Progenitor cell of endocrine pancreas (in vitro differentiated cells): ENCODE measurements around the gene DTNBP1. TPM values are rescaled to one million over a fixed set of nuclear protein-coding genes. Genes with fewer than 3 reads are reported as not detected.
A peak's percentile ranks its signal among the peaks of the same experiment; 100 is the strongest.
"Not testable (repeated sequence)": the region's sequence is repeated elsewhere in the genome, so short reads cannot be mapped to it uniquely, and the experiment has no call there.

ENCODE experiments used
- DNase-seq: peaks from one replicate; pipeline ENCODE4 v3.0.0; 2021; ENCODE audit warnings: low spot score; ENCODE audit not compliant: unreplicated experiment
- H3K27ac Mint-ChIP-seq: 2 replicates; pipeline ENCODE4 v1.8.0; 2021; ENCODE audit warnings: mild to moderate bottlenecking, moderate library complexity, mixed read lengths
- H3K27me3 Mint-ChIP-seq: 2 replicates; pipeline ENCODE4 v1.8.0; 2021; ENCODE audit warnings: mixed read lengths
- H3K36me3 Mint-ChIP-seq: 2 replicates; pipeline ENCODE4 v1.8.0; 2022; ENCODE audit warnings: mixed read lengths; ENCODE audit not compliant: insufficient read depth
- H3K4me1 Mint-ChIP-seq: 2 replicates; pipeline ENCODE4 v1.8.0; 2021; ENCODE audit warnings: low read depth, mixed read lengths
- H3K4me3 Mint-ChIP-seq: 2 replicates; pipeline ENCODE4 v1.8.0; 2021; ENCODE audit warnings: low read depth, mild to moderate bottlenecking, moderate library complexity, mixed read lengths
- H3K9me3 Mint-ChIP-seq: 2 replicates; pipeline ENCODE4 v1.8.0; 2021; ENCODE audit warnings: low read depth, mixed read lengths
- CTCF ChIP-seq: fragments of 200-600 bp; sonication (generic); IDR thresholded peaks from one replicate; pipeline ENCODE4 v1.5.0; 2021; ENCODE audit warnings: antibody characterized with exemption, mild to moderate bottlenecking; ENCODE audit not compliant: unreplicated experiment
- total RNA-seq: library from RNA; stranded (reverse); gene quantifications from 2 replicates; pipeline ENCODE4 v1.2.1, GENCODE V29; 2021

Gene DTNBP1
- total RNA-seq, 1 donor from 2014 or later: 17.7 TPM

- H3K27ac Mint-ChIP-seq: no peak overlapping the region
- TF ChIP-seq CTCF: no peak
- H3K4me1 Mint-ChIP-seq: no peaks in the 10 kb centered on the region
- peaks cover 53% of the 10 kb centered on the region for H3K27me3 Mint-ChIP-seq
- no peaks in the 10 kb centered on the region for H3K36me3 Mint-ChIP-seq
- H3K4me3 Mint-ChIP-seq: no peak overlapping the region
- no peak for DNase-seq
- no peaks in the 10 kb centered on the region for H3K9me3 Mint-ChIP-seq
These were observed 6.1 kb upstream of the DTNBP1 start for GRCh38 chr6:15668918-15669317.

DNA sequence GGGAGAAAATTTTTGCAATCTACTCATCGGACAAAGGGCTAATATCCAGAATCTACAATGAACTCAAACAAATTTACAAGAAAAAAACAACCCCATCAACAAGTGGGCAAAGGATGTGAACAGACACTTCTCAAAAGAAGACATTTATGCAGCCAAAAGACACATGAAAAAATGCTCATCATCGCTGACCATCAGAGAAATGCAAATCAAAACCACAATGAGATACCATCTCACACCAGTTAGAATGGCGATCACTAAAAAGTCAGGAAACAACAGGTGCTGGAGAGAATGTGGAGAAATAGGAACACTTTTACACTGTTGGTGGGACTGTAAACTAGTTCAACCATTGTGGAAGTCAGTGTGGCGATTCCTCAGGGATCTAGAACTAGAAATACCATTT, 4.1 kb upstream of the DTNBP1 start:
- not testable (repeated sequence) for DNase-seq, H3K9me3 Mint-ChIP-seq, H3K27ac Mint-ChIP-seq, H3K36me3 Mint-ChIP-seq, H3K4me3 Mint-ChIP-seq, H3K4me1 Mint-ChIP-seq
- H3K27me3 Mint-ChIP-seq: peaks cover 45% of the 10 kb centered on the region

GRCh38 chr6:15665237-15665636, 2.4 kb upstream of the DTNBP1 start:
- H3K4me3 Mint-ChIP-seq: no peak overlapping the region
- no peaks in the 10 kb centered on the region for H3K4me1 Mint-ChIP-seq
- no peak for DNase-seq
- H3K27me3 Mint-ChIP-seq: peaks cover 35% of the 10 kb centered on the region
- no peak overlapping the region for H3K27ac Mint-ChIP-seq
- TF ChIP-seq CTCF: no peak
- H3K36me3 Mint-ChIP-seq: peaks cover under 1% of the 10 kb centered on the region
- no peaks in the 10 kb centered on the region for H3K9me3 Mint-ChIP-seq

DNA sequence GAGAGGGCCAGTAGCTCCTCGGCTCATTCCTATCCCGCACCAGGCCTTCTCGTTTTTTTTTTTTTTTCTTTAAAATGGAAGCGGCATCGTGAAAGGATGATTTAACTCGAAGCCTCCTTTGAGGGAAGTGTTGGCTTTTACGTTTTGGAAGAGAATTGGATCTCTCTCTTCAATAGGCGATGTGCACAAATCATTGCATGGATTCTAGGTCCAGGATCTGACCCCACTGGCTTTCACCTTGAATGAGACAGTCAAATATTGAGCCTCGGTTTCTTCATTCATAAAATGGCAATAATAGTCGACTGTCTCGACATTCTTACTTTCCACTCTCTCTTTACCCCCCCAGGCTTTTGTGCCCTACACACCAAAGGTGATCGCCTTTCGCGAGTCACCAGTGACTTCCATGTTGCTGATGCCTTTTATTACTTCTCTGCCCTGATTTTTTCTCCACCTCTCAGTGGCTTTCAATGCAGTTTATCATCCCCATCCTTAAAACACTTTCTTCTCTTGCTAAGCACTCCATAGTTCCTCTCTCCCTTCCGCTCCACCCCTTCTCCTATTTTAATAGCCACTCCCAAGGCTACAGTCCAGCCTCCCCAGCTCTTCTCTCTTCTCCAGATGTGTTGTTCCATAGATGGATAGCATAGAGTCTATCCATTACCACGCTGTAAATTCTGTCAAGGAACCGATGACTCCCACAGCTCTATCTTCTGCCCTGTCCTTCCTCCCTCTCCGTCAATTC, 473 bp upstream of the DTNBP1 start:
- peaks cover 23% of the 10 kb centered on the region for H3K27me3 Mint-ChIP-seq
- no peak for TF ChIP-seq CTCF
- H3K27ac Mint-ChIP-seq: no peak overlapping the region
- DNase-seq: no peak
- peaks cover 2% of the 10 kb centered on the region for H3K36me3 Mint-ChIP-seq
- no peaks in the 10 kb centered on the region for H3K9me3 Mint-ChIP-seq
- no peaks in the 10 kb centered on the region for H3K4me1 Mint-ChIP-seq
- H3K4me3 Mint-ChIP-seq: peak overlapping the region; percentile 62

GRCh38 chr6:15661853-15662325, 939 bp downstream of the DTNBP1 start:
- Mint-ChIP-seq H3K9me3 (no peaks in the 10 kb centered on the region), H3K36me3 (peaks cover 2% of the 10 kb centered on the region), H3K4me1 (no peaks in the 10 kb centered on the region), H3K27me3 (peaks cover 19% of the 10 kb centered on the region), H3K27ac (peak overlapping the region; percentile 89), H3K4me3 (peak overlapping the region; percentile 82)
- no peak for TF ChIP-seq CTCF
- DNase-seq: peak; percentile 12

DNA sequence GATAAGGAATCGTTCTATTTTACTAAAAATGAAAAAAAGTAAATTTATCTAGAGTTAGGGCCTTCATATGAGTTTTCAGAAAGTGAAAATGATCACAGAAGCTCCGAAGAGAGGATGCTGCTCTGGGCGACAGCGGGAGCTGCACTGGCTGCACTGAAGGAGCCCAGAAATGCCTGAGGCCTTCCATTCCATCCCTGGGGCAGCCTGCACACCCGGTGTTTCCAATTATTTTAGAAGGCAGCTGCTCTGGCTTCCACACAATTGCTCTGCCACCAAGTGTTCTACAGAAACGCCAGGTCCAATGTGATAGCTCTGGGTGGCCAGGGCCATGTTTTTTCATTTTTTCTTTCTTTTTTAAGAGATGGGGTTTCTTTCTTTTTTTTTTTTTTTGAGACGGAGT, 3.6 kb downstream of the DTNBP1 start:
- H3K27me3 Mint-ChIP-seq: peaks cover 10% of the 10 kb centered on the region
- H3K36me3 Mint-ChIP-seq: peaks cover 2% of the 10 kb centered on the region
- H3K4me3 Mint-ChIP-seq: no peak overlapping the region
- H3K27ac Mint-ChIP-seq: no peak overlapping the region
- H3K9me3 Mint-ChIP-seq: no peaks in the 10 kb centered on the region
- no peaks in the 10 kb centered on the region for H3K4me1 Mint-ChIP-seq
- TF ChIP-seq CTCF: no peak
- DNase-seq: no peak
